ENCODE data around the gene NOS3. TPM values are rescaled to one million over a fixed set of nuclear protein-coding genes. Genes with fewer than 3 reads are reported as not detected.

The NOS3 gene
- total and polyA plus RNA-seq, 9 of the 15 experiments (the other 6 are each of a cell fraction or from before 2014, with no cell fraction given) = 1.1 to 121 (median 23.6) TPM

- TF ChIP-seq ATF6 (CRISPR knock-in tag; IDR thresholded peaks at IDR 0.05) (peak; percentile 74; the same call in 1 of the 2 replicates), HDGF (IDR thresholded peaks at IDR 0.05) (0 out of 2 replicates have a peak, but pooled peaks have one; percentile 18), PKNOX1 (IDR thresholded peaks at IDR 0.05) (no peak)
Observed at GRCh38 chr7:151060416-151061212, 69.8 kb downstream of the NOS3 start (continued).

Measured in K562 (cell line).